Measurements from ENCODE around the gene NELL1. TPM values are rescaled to one million over a fixed set of nuclear protein-coding genes. Genes with fewer than 3 reads are reported as not detected.

Gene NELL1
- total RNA-seq, 6 donors from 2014 or later: 0.26 TPM; not detected in 5

DNA sequence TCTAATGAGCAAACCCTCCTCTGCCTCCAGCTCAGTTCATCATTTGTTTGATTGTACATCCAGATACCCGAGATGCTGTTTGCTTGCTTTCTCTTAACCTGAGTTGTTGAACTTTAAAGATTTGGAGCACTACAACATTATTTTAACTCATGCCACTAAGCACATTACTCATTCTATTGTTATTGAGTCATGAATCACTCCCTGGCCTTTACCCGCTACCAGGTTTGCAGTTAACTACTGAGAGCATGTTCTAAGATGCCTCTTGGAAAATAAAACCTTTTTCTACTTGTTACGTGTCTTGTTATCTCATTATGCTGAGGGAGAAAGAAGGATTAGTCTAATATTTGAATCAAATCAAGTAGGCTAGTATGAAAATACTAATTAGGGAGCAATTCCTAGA is 802.9 kb downstream of the NELL1 start:
- no peak overlapping the region for H3K27ac ChIP-seq
- no peaks in the 10 kb centered on the region for H3K36me3 ChIP-seq
- 71 to 78% methylated on average over 3 of the region's 3 CpGs for WGBS, 2 donors
- ATAC-seq (ENCODE audit: low FRiP score in 2 of 2): no peak
- TF ChIP-seq EP300 (IDR thresholded peaks at IDR 0.05) (no peak), POLR2AphosphoS5 (IDR thresholded peaks at IDR 0.05) (no peak), POLR2A (IDR thresholded peaks at IDR 0.05) (no peak)
- TF ChIP-seq, protein P1, sequence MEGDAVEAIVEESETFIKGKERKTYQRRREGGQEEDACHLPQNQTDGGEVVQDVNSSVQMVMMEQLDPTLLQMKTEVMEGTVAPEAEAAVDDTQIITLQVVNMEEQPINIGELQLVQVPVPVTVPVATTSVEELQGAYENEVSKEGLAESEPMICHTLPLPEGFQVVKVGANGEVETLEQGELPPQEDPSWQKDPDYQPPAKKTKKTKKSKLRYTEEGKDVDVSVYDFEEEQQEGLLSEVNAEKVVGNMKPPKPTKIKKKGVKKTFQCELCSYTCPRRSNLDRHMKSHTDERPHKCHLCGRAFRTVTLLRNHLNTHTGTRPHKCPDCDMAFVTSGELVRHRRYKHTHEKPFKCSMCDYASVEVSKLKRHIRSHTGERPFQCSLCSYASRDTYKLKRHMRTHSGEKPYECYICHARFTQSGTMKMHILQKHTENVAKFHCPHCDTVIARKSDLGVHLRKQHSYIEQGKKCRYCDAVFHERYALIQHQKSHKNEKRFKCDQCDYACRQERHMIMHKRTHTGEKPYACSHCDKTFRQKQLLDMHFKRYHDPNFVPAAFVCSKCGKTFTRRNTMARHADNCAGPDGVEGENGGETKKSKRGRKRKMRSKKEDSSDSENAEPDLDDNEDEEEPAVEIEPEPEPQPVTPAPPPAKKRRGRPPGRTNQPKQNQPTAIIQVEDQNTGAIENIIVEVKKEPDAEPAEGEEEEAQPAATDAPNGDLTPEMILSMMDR (IDR thresholded peaks at IDR 0.05): no peak
- no peaks in the 10 kb centered on the region for H3K9me3 ChIP-seq
- no peak overlapping the region for H3K4me3 ChIP-seq
- H3K27me3 ChIP-seq: no peaks in the 10 kb centered on the region
- DNase-seq: no peak
- H3K4me1 ChIP-seq: no peaks in the 10 kb centered on the region

DNA sequence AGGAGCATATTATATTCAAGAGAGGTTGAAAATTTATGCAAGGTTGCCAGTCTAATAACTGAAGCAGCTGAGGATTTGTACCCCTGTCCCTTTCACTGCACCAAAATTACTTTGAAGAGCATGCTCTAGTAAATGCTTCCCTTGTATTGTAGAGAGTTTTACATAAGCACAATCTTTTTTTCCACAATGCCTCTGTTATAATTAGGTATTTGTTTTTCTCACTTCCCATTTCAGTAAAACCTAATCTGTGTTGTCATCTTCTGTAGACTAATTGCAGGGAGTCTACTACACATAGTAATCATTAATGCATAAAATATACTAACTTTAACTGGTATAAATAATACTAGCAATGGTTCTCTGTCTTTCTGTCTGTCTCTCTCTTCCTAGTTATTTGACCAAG is 805.1 kb downstream of the NELL1 start:
- H3K9me3 ChIP-seq: no peaks in the 10 kb centered on the region
- ATAC-seq (ENCODE audit: low FRiP score in 2 of 2): no peak
- no peak overlapping the region for H3K4me3 ChIP-seq
- H3K36me3 ChIP-seq: no peaks in the 10 kb centered on the region
- no peaks in the 10 kb centered on the region for H3K4me1 ChIP-seq
- no peak overlapping the region for H3K27ac ChIP-seq
- H3K27me3 ChIP-seq: no peaks in the 10 kb centered on the region
- DNase-seq: no peak
- TF ChIP-seq, protein P1 (IDR thresholded peaks at IDR 0.05): no peak
- no peak for TF ChIP-seq EP300 (IDR thresholded peaks at IDR 0.05)
- TF ChIP-seq POLR2A (IDR thresholded peaks at IDR 0.05): no peak
- TF ChIP-seq POLR2AphosphoS5 (IDR thresholded peaks at IDR 0.05): no peak

DNA sequence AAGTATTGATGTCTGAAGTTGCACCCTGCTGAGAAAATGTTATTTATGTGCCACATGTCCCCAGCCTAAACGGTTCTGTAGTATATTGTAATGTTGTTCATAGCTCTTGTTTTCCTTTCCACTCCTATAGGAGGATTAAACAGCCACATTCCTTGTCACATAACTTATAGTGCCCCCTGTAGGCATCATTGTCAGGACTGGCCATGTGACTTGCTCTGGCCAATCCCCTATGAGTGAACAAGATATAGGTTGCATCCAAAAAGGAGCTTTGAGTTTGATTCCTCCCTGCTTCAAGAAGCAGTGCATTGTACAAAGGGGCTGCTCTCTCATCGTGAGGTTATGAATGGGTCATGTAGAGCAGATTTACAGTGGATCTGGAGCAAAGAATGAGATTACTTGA is 805.9 kb downstream of the NELL1 start:
- H3K4me3 ChIP-seq: no peak overlapping the region
- no peaks in the 10 kb centered on the region for H3K27me3 ChIP-seq
- 77 to 82% methylated on average over 2 of the region's 2 CpGs for WGBS, 2 donors
- H3K36me3 ChIP-seq: no peaks in the 10 kb centered on the region
- no peaks in the 10 kb centered on the region for H3K9me3 ChIP-seq
- DNase-seq (no peak), ATAC-seq (ENCODE audit: low FRiP score in 2 of 2) (no peak)
- no peaks in the 10 kb centered on the region for H3K4me1 ChIP-seq
- TF ChIP-seq EP300 (IDR thresholded peaks at IDR 0.05) (no peak), POLR2AphosphoS5 (IDR thresholded peaks at IDR 0.05) (no peak), POLR2A (IDR thresholded peaks at IDR 0.05) (no peak)
- TF ChIP-seq, protein P1 (IDR thresholded peaks at IDR 0.05): no peak
- H3K27ac ChIP-seq: no peak overlapping the region

DNA sequence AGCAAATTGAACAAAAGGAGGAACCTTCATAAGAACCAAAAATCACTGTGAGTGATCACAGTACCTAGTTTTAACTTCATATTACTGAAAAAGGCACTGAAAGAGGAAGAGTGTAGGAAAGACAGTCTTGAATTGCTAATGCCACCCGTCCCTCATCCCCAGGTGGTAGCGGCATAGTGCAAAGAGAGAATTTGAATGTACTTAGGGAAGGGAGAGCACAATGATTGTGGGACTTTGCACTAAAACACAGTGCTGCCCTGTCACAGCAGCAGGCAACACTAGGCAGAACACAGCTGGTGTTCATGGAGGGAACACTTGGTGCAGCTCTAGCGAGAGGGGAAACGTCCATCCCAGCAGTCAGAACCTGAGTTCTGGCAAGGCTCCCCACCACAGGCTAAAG is 807.2 kb downstream of the NELL1 start:
- H3K27ac ChIP-seq: no peak overlapping the region
- no peaks in the 10 kb centered on the region for H3K27me3 ChIP-seq
- H3K4me3 ChIP-seq: no peak overlapping the region
- DNase-seq (no peak), ATAC-seq (ENCODE audit: low FRiP score in 2 of 2) (no peak)
- H3K4me1 ChIP-seq: no peaks in the 10 kb centered on the region
- H3K9me3 ChIP-seq: no peaks in the 10 kb centered on the region
- TF ChIP-seq, protein P1 (IDR thresholded peaks at IDR 0.05): no peak
- no peak for TF ChIP-seq EP300 (IDR thresholded peaks at IDR 0.05)
- TF ChIP-seq POLR2AphosphoS5 (IDR thresholded peaks at IDR 0.05): no peak
- TF ChIP-seq POLR2A (IDR thresholded peaks at IDR 0.05): no peak
- WGBS, 2 donors: 77 to 88% methylated on average over 4 of the region's 4 CpGs
- no peaks in the 10 kb centered on the region for H3K36me3 ChIP-seq

DNA sequence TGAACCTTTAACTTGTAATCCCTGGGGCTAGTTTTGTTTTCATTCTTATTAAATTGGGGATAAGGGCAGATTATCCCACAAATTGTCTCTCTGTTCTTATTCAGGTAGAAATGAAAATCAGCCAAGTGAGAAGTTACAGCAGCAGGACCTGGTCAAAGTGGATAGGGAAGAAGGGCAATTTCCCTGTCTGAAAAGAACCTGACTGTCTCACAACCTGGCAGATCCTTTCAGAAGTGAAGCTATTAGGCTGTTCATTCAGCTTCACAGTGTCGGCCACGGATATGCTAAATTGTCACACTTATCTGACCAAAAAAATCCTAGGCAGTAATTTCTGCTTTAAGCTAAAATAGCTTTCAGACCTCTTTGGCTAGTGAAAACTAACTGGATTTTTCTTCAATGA is 810.9 kb downstream of the NELL1 start:
- Histone ChIP-seq H3K27me3 (no peaks in the 10 kb centered on the region), H3K4me1 (no peaks in the 10 kb centered on the region), H3K4me3 (no peak overlapping the region), H3K27ac (no peak overlapping the region), H3K36me3 (no peaks in the 10 kb centered on the region), H3K9me3 (no peaks in the 10 kb centered on the region)
- 71 to 86% methylated on average over 2 of the region's 2 CpGs for WGBS, 2 donors
- no peak for DNase-seq
- TF ChIP-seq EP300 (IDR thresholded peaks at IDR 0.05) (no peak), POLR2AphosphoS5 (IDR thresholded peaks at IDR 0.05) (no peak), POLR2A (IDR thresholded peaks at IDR 0.05) (no peak)
- TF ChIP-seq, protein P1 (IDR thresholded peaks at IDR 0.05): no peak
- ATAC-seq (ENCODE audit: low FRiP score in 2 of 2): no peak

Measured in upper lobe of left lung (tissue), 6 donors.